Smooth muscle cell (in vitro differentiated cells): ENCODE results near the gene EFCAB9. TPM values are rescaled to one million over a fixed set of nuclear protein-coding genes. Genes with fewer than 3 reads are reported as not detected.

Source experiments
- DNase-seq: peaks from one replicate; lab custom pipeline; 2025; ENCODE audit not compliant: unreplicated experiment; lab: John Stamatoyannopoulos, UW
- H2AFZ ChIP-seq: fragments of 200-600 bp; sonication (generic); 2 replicates; pipeline ENCODE4 v1.6.0; 2016; ENCODE audit warnings: antibody characterized with exemption, low read depth, mild to moderate bottlenecking
- H3F3A ChIP-seq: fragments of 200-600 bp; sonication (generic); 2 replicates; pipeline ENCODE4 v1.6.0; 2017; ENCODE audit warnings: antibody characterized with exemption, low read depth
- H3K27ac ChIP-seq: fragments of 200-600 bp; sonication (generic); 2 replicates; pipeline ENCODE4 v1.5.1; 2016; ENCODE audit warnings: low read depth, mild to moderate bottlenecking
- H3K27me3 ChIP-seq: fragments of 200-600 bp; sonication (generic); 2 replicates; pipeline ENCODE4 v1.6.1; 2016; ENCODE audit warnings: low read depth, mild to moderate bottlenecking
- H3K36me3 ChIP-seq: fragments of 200-600 bp; sonication (generic); 2 replicates; pipeline ENCODE4 v1.5.1; 2016; ENCODE audit warnings: low read depth
- H3K4me1 ChIP-seq: fragments of 200-600 bp; sonication (generic); 2 replicates; pipeline ENCODE4 v1.5.1; 2016; ENCODE audit warnings: low read depth
- H3K4me2 ChIP-seq: fragments of 200-600 bp; sonication (generic); 2 replicates; pipeline ENCODE4 v1.6.0; 2016; ENCODE audit warnings: mild to moderate bottlenecking
- H3K4me3 ChIP-seq: fragments of 200-600 bp; sonication (generic); 2 replicates; pipeline ENCODE4 v1.5.1; 2016; ENCODE audit warnings: mild to moderate bottlenecking
- H3K79me2 ChIP-seq: fragments of 200-600 bp; sonication (generic); 2 replicates; pipeline ENCODE4 v1.6.0; 2016; ENCODE audit warnings: low read depth, mild to moderate bottlenecking
- H3K9ac ChIP-seq: fragments of 200-600 bp; sonication (generic); 2 replicates; pipeline ENCODE4 v1.6.0; 2016; ENCODE audit warnings: low read depth
- H3K9me3 ChIP-seq: fragments of 200-600 bp; sonication (generic); replicated peaks from 2 replicates; pipeline ENCODE4 v1.5.1; 2016; ENCODE audit warnings: low read depth
- H4K20me1 ChIP-seq: fragments of 200-600 bp; sonication (generic); 2 replicates; pipeline ENCODE4 v1.6.0; 2016; ENCODE audit warnings: low read depth
- WGBS: methylation state at CpG from one replicate; pipeline ENCODE4 v1.1.7; 2016; ENCODE audit warnings: low lambda C conversion rate; 5-methylcytosine and 5-hydroxymethylcytosine counted together
- polyA plus RNA-seq: library from polyadenylated mRNA; unstranded; fragments of >200 nt; fragmentation: Nextera tagmentation; extraction: Ambion mirVana; gene quantifications from 2 replicates; pipeline ENCODE4 v1.2.1, GENCODE V29; 2016
- total RNA-seq: library from RNA; depleted of rRNA; stranded (reverse); fragments of >200 nt; gene quantifications from 2 replicates; pipeline ENCODE4 v1.2.3, GENCODE V29; 2014
- TF ChIP-seq, protein P1 (sequence below): fragments of 200-600 bp; sonication (generic); IDR thresholded peaks from 2 replicates; pipeline ENCODE4 v1.5.1; 2017; ENCODE audit warnings: borderline replicate concordance, mild to moderate bottlenecking, antibody characterized with exemption; ENCODE audit not compliant: insufficient read depth, poor library complexity, severe bottlenecking

The EFCAB9 gene
- total and polyA plus RNA-seq, 2 experiments from 2014 or later, result not detected

DNA sequence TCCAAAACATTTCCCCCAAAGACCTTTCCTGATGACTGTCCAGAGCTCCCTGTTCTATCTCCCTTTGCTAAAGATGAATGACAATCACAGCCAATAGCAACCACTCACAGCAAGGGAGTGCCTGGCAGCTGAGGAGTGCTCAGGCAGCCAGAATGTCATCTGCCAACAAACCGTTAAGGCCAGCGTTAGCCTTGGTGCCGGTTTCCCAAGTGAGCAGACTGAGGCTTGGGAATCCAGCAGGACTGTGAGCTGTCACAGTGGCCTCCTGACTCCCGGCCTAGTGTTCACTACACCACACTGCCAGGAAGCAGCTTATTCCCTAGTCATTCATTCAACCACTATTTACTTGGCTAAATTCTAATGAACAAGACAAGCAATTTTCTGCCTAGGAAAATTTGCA lies 30.6 kb upstream of the EFCAB9 start:
- peaks cover 9% of the 10 kb centered on the region for H3K79me2 ChIP-seq
- no peak overlapping the region for H3K4me3 ChIP-seq
- H3K9me3 ChIP-seq, result no peaks in the 10 kb centered on the region
- DNase-seq, result no peak
- no peaks in the 10 kb centered on the region for H3K27me3 ChIP-seq
- no peak overlapping the region for H2AFZ ChIP-seq
- TF ChIP-seq, protein P1, sequence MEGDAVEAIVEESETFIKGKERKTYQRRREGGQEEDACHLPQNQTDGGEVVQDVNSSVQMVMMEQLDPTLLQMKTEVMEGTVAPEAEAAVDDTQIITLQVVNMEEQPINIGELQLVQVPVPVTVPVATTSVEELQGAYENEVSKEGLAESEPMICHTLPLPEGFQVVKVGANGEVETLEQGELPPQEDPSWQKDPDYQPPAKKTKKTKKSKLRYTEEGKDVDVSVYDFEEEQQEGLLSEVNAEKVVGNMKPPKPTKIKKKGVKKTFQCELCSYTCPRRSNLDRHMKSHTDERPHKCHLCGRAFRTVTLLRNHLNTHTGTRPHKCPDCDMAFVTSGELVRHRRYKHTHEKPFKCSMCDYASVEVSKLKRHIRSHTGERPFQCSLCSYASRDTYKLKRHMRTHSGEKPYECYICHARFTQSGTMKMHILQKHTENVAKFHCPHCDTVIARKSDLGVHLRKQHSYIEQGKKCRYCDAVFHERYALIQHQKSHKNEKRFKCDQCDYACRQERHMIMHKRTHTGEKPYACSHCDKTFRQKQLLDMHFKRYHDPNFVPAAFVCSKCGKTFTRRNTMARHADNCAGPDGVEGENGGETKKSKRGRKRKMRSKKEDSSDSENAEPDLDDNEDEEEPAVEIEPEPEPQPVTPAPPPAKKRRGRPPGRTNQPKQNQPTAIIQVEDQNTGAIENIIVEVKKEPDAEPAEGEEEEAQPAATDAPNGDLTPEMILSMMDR, result no peak
- no peak overlapping the region for H3K9ac ChIP-seq
- H3K4me2 ChIP-seq, result no peak overlapping the region
- H3K4me1 ChIP-seq, result no peaks in the 10 kb centered on the region
- no peak overlapping the region for H3K27ac ChIP-seq
- no peaks in the 10 kb centered on the region for H3K36me3 ChIP-seq
- WGBS, result 55% methylated on average over 4 of the region's 4 CpGs
- H4K20me1 ChIP-seq, result peaks cover 59% of the 10 kb centered on the region
- H3F3A ChIP-seq, result no peaks in the 10 kb centered on the region

DNA sequence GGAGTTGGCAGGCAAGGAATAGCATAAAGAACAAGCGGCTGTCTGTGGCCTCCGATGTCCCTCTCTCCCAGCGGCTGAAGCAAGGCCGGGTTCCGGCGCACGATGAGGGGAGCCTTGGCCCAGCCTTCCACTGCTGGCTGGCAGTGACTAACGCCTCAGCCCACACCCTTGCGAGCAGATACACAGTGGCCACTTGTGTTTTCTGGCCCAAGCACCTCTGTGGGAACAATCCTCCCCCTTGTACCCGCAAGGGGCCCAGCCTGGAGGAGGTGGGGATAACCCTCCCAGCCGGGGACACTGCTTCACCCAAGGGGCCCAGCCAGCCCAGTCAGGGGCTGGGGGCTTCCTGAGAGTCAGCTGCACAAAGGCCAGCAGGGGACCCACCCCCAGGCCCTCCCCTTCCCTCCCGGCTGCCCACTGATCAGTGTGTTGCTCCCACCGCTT lies 29.2 kb upstream of the EFCAB9 start:
- Histone ChIP-seq H3K79me2 (peaks cover 8% of the 10 kb centered on the region), H3K4me2 (no peak overlapping the region), H3K27me3 (no peaks in the 10 kb centered on the region), H3K4me3 (no peak overlapping the region), H3F3A (no peaks in the 10 kb centered on the region), H3K9me3 (no peaks in the 10 kb centered on the region), H2AFZ (no peak overlapping the region), H4K20me1 (peaks cover 62% of the 10 kb centered on the region), H3K27ac (no peak overlapping the region), H3K4me1 (no peaks in the 10 kb centered on the region), H3K36me3 (no peaks in the 10 kb centered on the region), H3K9ac (no peak overlapping the region)
- TF ChIP-seq, protein P1, result no peak
- 83% methylated on average over 13 of the region's 13 CpGs for WGBS
- no peak for DNase-seq

DNA sequence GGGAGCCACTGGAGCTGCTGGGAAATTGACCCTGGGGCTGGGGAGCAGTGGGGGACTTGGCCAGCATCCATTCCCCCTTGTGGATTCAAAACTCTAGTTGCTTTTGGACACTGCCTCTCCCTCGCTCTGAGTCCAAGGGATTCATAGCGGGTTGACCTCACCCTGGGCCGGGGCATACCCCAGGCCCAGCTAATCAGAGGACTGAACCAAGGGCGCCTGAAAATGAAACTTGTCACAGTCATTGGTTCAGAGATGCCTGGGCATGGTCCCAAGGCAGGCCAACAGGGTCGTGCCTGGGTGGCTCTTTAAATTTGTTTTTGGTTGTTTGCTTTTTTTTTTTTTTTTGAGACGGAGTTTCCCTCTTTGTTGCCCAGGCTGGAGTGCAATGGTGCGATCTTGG lies 28.5 kb upstream of the EFCAB9 start:
- Histone ChIP-seq H3K27me3 (no peaks in the 10 kb centered on the region), H3K4me1 (no peaks in the 10 kb centered on the region), H3K9me3 (no peaks in the 10 kb centered on the region), H2AFZ (no peak overlapping the region), H3F3A (no peaks in the 10 kb centered on the region), H3K79me2 (peaks cover 5% of the 10 kb centered on the region), H3K36me3 (no peaks in the 10 kb centered on the region), H3K4me3 (no peak overlapping the region), H3K9ac (no peak overlapping the region), H3K4me2 (no peak overlapping the region), H3K27ac (no peak overlapping the region), H4K20me1 (peaks cover 58% of the 10 kb centered on the region)
- WGBS, result 99% methylated on average over 7 of the region's 7 CpGs
- TF ChIP-seq, protein P1, result no peak
- no peak for DNase-seq

DNA sequence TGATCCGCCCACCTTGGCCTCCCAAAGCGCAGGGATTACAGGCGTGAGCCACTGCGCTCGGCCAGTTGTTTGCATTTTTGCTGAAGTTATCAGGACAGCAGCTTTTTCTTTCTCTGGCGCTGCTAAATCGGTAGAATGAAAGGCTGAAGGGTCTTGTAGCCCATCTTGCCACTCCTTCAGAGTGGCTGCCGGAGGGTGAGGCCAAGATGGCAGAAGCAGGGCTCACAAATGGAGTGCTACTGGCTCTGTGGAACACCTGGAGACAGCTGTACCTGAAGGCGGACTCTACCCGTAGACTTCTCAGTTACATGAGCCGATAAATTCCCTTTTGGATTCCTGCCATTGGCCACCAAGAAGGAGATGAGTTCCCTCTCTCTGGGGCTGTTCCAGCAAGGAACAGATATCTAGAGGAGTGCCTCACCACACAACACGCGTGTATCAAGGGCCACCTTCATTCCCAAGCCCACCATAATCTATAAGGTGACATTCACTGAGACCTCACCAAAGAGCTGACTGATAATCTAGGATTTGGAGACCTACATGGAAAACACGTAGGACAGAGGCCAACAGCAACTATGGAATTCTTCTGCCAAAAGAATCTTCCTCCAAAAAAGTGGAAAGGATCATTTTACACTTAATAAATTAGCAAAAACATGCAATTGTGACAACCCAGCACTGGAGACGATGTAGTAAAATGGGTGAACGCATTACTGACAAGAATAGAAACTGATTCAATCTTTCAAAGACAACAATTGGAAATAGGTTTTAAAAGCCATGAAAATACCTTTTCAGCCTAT lies 27.7 kb upstream of the EFCAB9 start:
- Histone ChIP-seq H3K9me3 (no peaks in the 10 kb centered on the region), H2AFZ (no peak overlapping the region), H3K4me3 (no peak overlapping the region), H3F3A (no peaks in the 10 kb centered on the region), H3K27ac (no peak overlapping the region), H3K36me3 (no peaks in the 10 kb centered on the region), H3K4me1 (peaks cover 6% of the 10 kb centered on the region), H3K27me3 (no peaks in the 10 kb centered on the region), H4K20me1 (peaks cover 61% of the 10 kb centered on the region), H3K79me2 (peaks cover 5% of the 10 kb centered on the region), H3K4me2 (no peak overlapping the region), H3K9ac (no peak overlapping the region)
- no peak for DNase-seq
- TF ChIP-seq, protein P1, result no peak
- WGBS, result 94% methylated on average over 16 of the region's 16 CpGs
